Endometrial microvascular endothelial cells (primary cell): ENCODE measurements around the gene AGRP. TPM values are rescaled to one million over a fixed set of nuclear protein-coding genes. Genes with fewer than 3 reads are reported as not detected.

Experiments used
- in situ Hi-C: cut with HindIII; loops from 2 replicates; pipeline ENCODE4 v1.10.0; 2017; ENCODE audit warnings: low sequenced_read_pairs, low pct_unique_long_range_greater_than_20kb; ENCODE audit errors: inconsistent ontology term
- total RNA-seq: library from RNA; depleted of rRNA; stranded (reverse); fragments of >200 nt; gene quantifications from one replicate; pipeline ENCODE4 v1.2.3, GENCODE V29; 2015; ENCODE audit errors: inconsistent ontology term

AGRP gene
- total RNA-seq, 1 donor from 2014 or later: not detected

GRCh38 chr16:67436640-67437193, 46.6 kb downstream of the AGRP start:
- in situ Hi-C loops: no loop called here

- in situ Hi-C loops: no loop called here
Measured at GRCh38 chr16:67435758-67436164, 47.6 kb downstream of the AGRP start.

GRCh38 chr16:67433131-67433719, 50.1 kb downstream of the AGRP start:
- in situ Hi-C loops: no loop called here

Other genes starting within 250 kb of the AGRP start
- gene FHOD1, start 236.1 kb downstream of the AGRP start, total RNA-seq: 57.5 TPM
- 1.7 TPM for gene SLC9A5, start 234.6 kb downstream of the AGRP start, total RNA-seq
- 69.4 TPM for gene PLEKHG4, start 204.0 kb downstream of the AGRP start, total RNA-seq
- gene KCTD19, start 156.8 kb downstream of the AGRP start, total RNA-seq: under 0.01 TPM
- 0.56 TPM for gene LRRC36, start 156.7 kb downstream of the AGRP start, total RNA-seq
- 1.4 TPM for gene TPPP3, start 90.0 kb downstream of the AGRP start, total RNA-seq
- 5.0 TPM for gene ZDHHC1, start 67.1 kb downstream of the AGRP start, total RNA-seq
- not detected for gene HSD11B2, start 52.4 kb downstream of the AGRP start, total RNA-seq
- gene ATP6V0D1, start 2.4 kb downstream of the AGRP start, total RNA-seq: 175 TPM
- 47.0 TPM for gene RIPOR1, start 45.3 kb upstream of the AGRP start, total RNA-seq
- gene CTCF, start 79.0 kb upstream of the AGRP start, total RNA-seq: 29.8 TPM
- 0.09 TPM for gene CARMIL2, start 161.6 kb upstream of the AGRP start, total RNA-seq
- gene ACD, start 176.7 kb upstream of the AGRP start, total RNA-seq: 38.8 TPM
- gene PARD6A, start 177.4 kb upstream of the AGRP start, total RNA-seq: 2.5 TPM
- 18.1 TPM for gene ENKD1, start 183.2 kb upstream of the AGRP start, total RNA-seq
- gene C16orf86, start 183.3 kb upstream of the AGRP start, total RNA-seq: 2.7 TPM
- 27.0 TPM for gene GFOD2, start 235.8 kb upstream of the AGRP start, total RNA-seq